Smooth muscle cell of the brain vasculature (primary cell): ENCODE results near the gene IQCN.

Experiments
- DNase-seq: peaks from one replicate; pipeline ENCODE4 v3.0.0-alpha.2; 2012; ENCODE audit warnings: low read depth, low spot score

The IQCN gene

DNA sequence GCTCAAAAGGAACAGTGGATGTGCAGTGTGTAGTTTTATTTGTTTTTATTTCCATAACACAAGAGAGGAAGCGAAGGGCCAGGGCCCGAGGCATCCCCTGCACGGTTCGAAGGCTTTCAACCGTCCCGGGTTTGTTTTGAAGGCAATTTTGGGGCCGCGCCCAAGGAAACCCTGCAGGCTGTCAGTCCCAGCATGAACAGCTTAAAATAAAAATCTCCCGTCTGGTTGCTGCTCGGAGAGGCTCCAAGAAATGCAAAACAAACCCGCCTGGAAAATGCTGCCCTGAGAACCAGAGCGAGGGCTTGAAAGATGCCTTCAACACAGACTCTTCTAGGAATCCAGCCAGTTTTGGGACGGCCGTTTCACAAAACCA is 32.6 kb upstream of the IQCN start:
- DNase-seq, result no peak

- no peak for DNase-seq
Measured at GRCh38 chr19:18306209-18306887, 32.1 kb upstream of the IQCN start.

- no peak for DNase-seq
Measured at GRCh38 chr19:18304458-18305310, 30.4 kb upstream of the IQCN start.

DNA sequence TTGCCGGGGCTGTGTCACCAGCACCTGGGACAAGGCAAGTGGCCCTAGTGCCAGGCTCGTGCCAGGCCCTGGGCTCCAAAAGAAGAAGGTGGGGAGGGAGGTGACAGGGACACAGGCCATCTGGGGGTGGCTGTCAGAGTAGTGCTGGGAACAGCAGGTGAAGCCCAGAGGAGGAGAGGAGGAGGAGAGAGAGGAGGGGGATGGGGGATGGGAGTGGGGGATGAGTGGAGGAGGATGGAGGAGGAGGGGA is 29.9 kb upstream of the IQCN start:
- DNase-seq, result no peak

DNA sequence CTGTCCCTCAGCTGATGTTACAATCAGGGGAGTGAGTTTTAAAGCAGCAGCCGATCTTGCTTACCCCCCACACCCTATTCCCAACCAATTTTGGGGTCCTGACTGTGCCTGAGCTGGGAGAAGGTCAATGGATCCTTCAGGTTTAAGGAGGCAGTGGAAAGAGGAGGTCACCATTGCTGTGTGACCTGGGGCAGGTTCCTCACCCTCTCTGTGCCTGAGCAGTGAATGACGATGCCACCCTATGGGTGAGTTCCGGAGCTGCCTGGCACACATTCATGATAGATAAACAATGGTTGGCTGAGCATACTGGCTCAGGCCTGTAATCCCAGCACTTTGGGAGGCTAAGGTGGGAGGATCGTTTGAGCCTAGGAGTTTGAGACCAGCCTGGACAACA is 27.5 kb upstream of the IQCN start:
- no peak for DNase-seq

DNA sequence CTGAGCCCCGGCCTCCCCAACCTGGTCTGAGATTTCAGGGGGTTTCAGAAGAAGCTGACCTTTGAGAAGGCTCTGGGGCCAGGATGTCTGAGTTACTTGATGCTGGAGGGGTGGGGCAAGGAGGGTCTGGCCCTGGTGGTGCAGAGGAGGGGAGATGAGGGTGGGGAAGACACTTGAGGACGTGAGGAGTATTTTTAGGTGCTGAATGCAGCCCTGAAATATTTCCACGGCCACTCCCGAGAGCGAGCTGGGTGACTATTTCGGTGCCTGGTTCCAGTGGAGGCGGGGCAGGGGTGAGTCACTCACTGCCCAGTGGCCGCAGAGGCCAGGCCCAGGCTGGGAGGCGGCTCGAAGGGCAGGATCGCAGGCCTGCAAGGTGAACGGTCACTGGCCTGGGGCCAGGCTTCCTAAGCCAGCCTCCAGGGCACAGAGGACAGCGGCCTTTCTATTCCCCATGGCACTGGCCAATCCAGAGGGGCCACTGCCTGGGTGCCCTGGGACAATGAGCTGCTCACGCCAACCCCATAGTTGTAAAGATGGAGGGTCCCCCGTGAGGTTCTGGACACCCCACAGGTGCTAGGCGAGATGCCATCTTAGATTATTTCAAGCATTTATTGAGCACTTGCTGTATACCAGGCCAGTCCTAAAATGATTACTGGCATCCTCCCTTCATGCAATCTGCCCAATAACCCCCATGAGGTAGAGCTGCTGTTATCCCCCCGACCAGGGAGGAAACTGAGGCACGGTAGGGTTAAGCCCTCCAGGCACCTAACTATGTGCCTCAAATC is 26.9 kb upstream of the IQCN start:
- no peak for DNase-seq

GRCh38 chr19:18299654-18300053 is 25.4 kb upstream of the IQCN start:
- no peak for DNase-seq

GRCh38 chr19:18298601-18299000 is 24.3 kb upstream of the IQCN start:
- no peak for DNase-seq

DNA sequence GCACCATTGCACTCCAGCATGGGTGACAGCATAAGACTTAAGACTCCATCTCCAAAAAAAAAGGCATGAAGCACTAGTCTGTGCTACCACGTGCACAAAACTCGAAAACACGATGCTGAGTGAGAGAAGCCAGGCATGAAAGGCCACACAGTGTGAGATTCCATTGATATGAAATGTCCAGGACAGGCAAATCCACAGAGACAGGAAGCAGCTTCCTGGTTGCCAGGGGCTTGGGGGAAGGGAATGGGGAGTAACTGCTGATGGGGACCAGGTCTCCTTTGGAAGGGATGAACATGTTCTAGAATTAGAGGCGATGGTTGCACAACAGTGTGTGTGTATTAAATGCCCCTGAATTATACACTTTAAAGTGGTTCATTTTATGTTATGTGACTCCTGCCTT is 23.1 kb upstream of the IQCN start:
- no peak for DNase-seq

GRCh38 chr19:18295034-18295451 is 20.8 kb upstream of the IQCN start:
- DNase-seq, result no peak

DNA sequence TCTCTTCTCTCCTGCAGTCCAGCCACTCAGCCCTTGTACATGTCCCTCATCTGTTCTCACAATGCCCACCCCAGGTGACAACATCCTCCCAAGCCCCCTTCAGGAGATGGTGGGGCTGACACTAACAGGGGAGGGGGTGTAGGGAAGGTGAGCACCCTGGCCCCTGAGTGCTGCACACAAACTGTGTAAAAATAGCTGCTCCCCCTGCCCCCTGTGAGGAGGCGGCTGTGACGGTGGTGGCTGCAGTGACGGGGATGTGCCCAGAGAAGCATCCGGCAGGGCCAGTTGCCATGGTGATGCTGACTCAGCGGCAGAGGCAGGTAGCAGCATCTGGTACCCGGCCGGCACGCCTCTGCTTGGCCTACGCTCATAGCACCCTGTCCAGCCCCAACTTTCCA is 20.2 kb upstream of the IQCN start:
- DNase-seq, result no peak

- no peak for DNase-seq
Measured at GRCh38 chr19:18293642-18294466, 19.6 kb upstream of the IQCN start.

DNA sequence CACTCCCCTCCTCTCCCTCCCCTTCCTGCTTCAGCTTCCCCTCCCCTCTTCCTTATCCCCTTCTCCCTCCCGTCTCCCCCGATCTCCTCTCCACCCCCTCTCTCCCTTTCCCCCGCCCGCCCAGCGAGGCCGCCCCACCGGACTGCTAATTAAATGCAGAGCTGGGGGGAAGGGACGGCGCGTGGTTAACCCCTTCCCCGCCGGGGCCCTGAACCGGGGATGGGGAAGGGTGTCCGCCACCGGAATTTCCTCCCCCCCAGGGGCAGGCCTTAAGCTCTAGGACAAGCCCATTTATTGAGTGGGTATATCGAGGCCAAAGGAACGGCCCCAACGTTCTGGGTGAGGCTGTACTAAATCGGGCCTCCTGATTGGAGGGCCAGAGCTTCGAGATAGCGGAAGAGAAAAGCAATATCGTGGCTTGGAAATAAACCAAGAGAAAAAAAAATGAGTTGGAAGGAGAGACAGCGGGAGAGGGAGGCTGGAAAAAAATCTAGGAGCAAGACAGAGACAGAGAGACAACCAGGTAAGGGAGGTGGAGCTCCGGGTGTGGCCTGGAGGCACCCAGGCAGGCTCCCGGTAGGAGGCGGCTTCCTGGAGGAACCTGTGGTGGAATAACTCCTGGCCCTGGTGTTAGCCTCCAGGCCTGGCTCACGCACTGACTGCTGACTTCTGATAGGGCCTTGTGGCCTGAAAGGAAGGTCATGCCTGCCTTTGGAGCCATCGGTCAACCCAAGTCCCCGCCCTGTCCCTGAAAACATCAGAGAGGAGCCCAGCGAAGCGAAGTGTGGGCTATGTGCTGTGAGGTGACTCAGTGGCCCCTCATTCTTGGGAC is 18.8 kb upstream of the IQCN start:
- DNase-seq, result no peak

DNA sequence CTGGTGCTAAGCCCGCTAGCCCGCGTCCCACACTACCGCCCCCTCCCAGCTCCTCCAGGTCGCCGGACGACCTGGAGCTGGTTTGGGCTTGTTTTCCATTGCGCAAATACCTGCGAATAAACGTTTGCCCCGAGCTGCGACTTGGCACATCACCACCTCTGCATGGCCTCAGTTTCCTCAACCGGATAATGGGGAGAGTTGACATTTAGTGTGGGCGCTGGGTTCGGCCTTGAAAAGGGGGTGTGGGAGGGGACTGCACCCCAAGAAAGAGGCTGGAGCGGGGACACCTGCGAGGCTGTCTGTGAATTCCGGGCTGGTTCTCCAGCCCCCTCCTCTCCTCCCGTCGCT is 18.2 kb upstream of the IQCN start:
- no peak for DNase-seq

DNA sequence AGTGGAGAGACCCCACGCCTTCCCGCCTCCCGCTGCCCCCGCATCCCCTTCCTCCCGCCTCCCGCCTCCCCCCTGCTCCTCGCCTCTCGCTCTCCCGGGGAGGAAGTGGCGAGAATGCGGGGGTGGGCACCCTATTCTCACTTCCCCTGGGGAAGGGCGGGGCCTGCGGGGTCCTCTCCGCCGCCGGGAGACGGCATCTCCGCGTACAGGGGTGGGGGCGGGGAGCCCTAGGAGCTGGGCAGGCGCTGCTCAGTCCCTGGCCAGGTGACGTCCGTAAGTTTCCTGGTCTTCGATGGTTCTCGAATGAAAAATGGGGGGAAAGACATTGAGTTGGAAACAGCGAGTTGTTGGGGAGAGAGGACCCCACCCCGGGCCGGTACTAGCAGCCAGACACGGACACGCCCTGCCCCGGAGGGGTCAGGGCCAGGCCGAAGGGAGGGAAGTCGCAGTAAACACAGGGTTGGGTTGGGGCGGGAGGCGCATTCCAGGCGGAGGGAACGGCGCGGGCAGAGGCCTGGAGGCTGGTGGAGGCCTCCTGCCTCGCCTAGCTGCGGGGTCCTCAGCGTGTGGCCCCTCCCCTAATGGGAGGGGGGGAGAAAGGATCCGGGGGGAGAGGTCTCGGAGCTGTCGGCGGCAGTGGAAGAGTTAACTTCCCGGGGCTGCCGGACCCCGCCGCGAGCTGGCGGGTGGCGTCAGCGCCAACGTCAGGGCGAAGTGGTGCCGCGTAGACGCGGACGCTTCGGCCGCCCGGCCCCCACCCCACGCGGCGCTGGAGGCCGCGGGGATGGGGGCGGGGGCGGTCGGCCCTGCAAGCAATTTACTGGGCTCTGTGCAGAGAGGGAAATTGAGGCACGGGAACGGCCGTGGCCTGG is 17.6 kb upstream of the IQCN start:
- DNase-seq, result no peak

GRCh38 chr19:18291019-18291524 is 16.8 kb upstream of the IQCN start:
- no peak for DNase-seq

GRCh38 chr19:18290302-18291018 is 16.2 kb upstream of the IQCN start:
- DNase-seq, result no peak

DNA sequence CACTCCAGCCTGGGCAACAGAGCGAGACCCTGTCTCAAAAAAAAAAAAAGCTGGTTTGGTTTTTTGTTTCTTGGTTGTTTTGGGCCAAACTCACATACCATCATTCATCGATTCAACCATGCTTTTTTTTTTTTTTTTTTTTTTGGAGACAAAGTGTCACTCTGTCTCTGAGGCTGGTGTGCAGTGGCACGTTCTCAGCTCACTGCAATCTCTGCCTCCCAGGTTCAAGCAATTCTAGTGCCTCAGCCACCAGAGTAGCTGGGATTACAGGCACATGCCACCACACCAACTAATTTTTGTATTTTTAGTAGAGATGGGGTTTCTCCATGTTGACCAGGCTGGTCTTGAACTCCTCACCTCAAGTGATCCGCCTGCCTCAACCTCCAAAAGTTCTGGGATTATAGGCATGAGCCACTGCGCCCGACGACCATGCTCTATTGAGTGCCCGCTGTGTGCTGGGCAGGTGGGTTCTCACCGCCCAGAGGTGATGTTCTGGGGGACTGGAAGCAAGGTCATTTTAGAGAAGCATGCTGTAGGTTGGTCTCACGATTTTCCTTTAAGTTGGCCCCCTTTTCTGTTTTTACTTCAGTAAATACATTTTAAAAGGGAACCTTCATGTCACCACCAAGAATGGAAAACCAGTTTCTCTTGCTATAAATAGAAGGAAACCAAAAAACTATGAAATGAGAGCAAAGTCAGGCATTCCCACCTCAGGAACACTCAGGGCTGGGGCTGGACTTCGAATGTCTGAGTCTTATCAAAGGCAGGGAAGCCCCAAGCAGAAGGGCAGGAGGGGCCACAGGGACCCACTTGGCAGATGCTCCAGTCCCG is 15.4 kb upstream of the IQCN start:
- DNase-seq, result no peak
